AG08396 (cell line): ENCODE measurements around the gene COL6A3.
"Not testable (repeated sequence)": the region's sequence is repeated elsewhere in the genome, so short reads cannot be mapped to it uniquely, and the experiment has no call there.

Source experiments
- DNase-seq: peaks from one replicate; pipeline ENCODE4 v3.0.0; 2012; ENCODE audit warnings: low spot score, mixed read lengths

The COL6A3 gene

GRCh38 chr2:237383991-237384671 lies 29.8 kb downstream of the COL6A3 start:
- DNase-seq: no peak

- no peak for DNase-seq
Observed at GRCh38 chr2:237380768-237381167, 33.2 kb downstream of the COL6A3 start.

GRCh38 chr2:237379636-237380035 lies 34.3 kb downstream of the COL6A3 start:
- DNase-seq: no peak

- DNase-seq: no peak
Observed at GRCh38 chr2:237378650-237379049, 35.3 kb downstream of the COL6A3 start.

GRCh38 chr2:237374284-237375060 lies 39.5 kb downstream of the COL6A3 start:
- DNase-seq: no peak

GRCh38 chr2:237371856-237372255 lies 42.1 kb downstream of the COL6A3 start:
- no peak for DNase-seq

GRCh38 chr2:237365671-237366070 lies 48.3 kb downstream of the COL6A3 start:
- no peak for DNase-seq

GRCh38 chr2:237364655-237365054 lies 49.3 kb downstream of the COL6A3 start:
- DNase-seq: no peak

GRCh38 chr2:237361194-237362004 lies 52.6 kb downstream of the COL6A3 start:
- DNase-seq: peak; percentile 80

- no peak for DNase-seq
Observed at GRCh38 chr2:237359894-237360780, 53.8 kb downstream of the COL6A3 start.

- no peak for DNase-seq
Observed at GRCh38 chr2:237359518-237359840, 54.5 kb downstream of the COL6A3 start.

GRCh38 chr2:237358721-237359517 lies 55.0 kb downstream of the COL6A3 start:
- DNase-seq: no peak

GRCh38 chr2:237355701-237356100 lies 58.3 kb downstream of the COL6A3 start:
- DNase-seq: no peak

GRCh38 chr2:237354892-237355291 lies 59.1 kb downstream of the COL6A3 start:
- DNase-seq: peak; percentile 52

GRCh38 chr2:237354172-237354571 lies 59.8 kb downstream of the COL6A3 start:
- DNase-seq: not testable (repeated sequence)

GRCh38 chr2:237353215-237353614 lies 60.7 kb downstream of the COL6A3 start:
- no peak for DNase-seq

- DNase-seq: no peak
Observed at GRCh38 chr2:237352279-237352845, 61.6 kb downstream of the COL6A3 start.

GRCh38 chr2:237351796-237352195 lies 62.2 kb downstream of the COL6A3 start:
- no peak for DNase-seq

- DNase-seq: no peak
Observed at GRCh38 chr2:237351046-237351445, 62.9 kb downstream of the COL6A3 start.

- DNase-seq: no peak
Observed at GRCh38 chr2:237350597-237350996, 63.4 kb downstream of the COL6A3 start.

GRCh38 chr2:237350070-237350469 lies 63.9 kb downstream of the COL6A3 start:
- no peak for DNase-seq
